K562 (cell line): Measurements from ENCODE around the gene CCDC184. TPM values are rescaled to one million over a fixed set of nuclear protein-coding genes. Genes with fewer than 3 reads are reported as not detected.

Experiments
- E2F6 ChIP-seq, 2 experiments: IDR thresholded peaks; 2 replicates each; pipeline ENCODE4 v1.6.1; 2011; ENCODE audit warnings: borderline replicate concordance in 1 of 2, control low read depth in 1 of 2, low read depth in 1 of 2, low read length in 1 of 2, mild to moderate bottlenecking in 1 of 2, mixed read lengths in 1 of 2, moderate library complexity in 1 of 2; ENCODE audit not compliant: insufficient read depth in 1 of 2, insufficient read length in 1 of 2, poor library complexity in 1 of 2, severe bottlenecking in 1 of 2; ENCODE audit errors: extremely low read depth in 1 of 2
- HDAC6 ChIP-seq: IDR thresholded peaks from 2 replicates; pipeline ENCODE4 v1.6.1; 2012; ENCODE audit warnings: low read depth, mild to moderate bottlenecking, control low read depth, inconsistent platforms, low read length, moderate library complexity
- KAT8 ChIP-seq: fragments of 450-650 bp; IDR thresholded peaks from 2 replicates; pipeline ENCODE4 v1.6.1; 2016; ENCODE audit warnings: low read depth, mild to moderate bottlenecking
- KDM4B ChIP-seq, 2 experiments: fragments of 450-650 bp in 1 of 2; sonication (generic) in 1 of 2; IDR thresholded peaks; 2 replicates each; pipeline ENCODE4 v1.6.1; 2016 to 2017; ENCODE audit warnings: borderline replicate concordance in 2 of 2, antibody characterized with exemption in 1 of 2, low read depth in 1 of 2, mild to moderate bottlenecking in 1 of 2
- NBN ChIP-seq: fragments of 450-650 bp; IDR thresholded peaks from 2 replicates; pipeline ENCODE4 v1.6.1; 2016; ENCODE audit warnings: low read depth, mild to moderate bottlenecking
- NFE2L1 ChIP-seq: fragments of 450-650 bp; IDR thresholded peaks from 2 replicates; pipeline ENCODE4 v1.6.1; 2016; ENCODE audit warnings: missing genetic modification characterization, low read depth, mild to moderate bottlenecking, missing compliant biosample characterization, moderate library complexity, borderline replicate concordance
- NR3C1 ChIP-seq: sonication (generic); formaldehyde crosslinking; IDR thresholded peaks from 2 replicates; pipeline ENCODE4 v1.8.1; 2022; ENCODE audit warnings: missing genetic modification reagents
- PRDM10 ChIP-seq: fragments of 450-650 bp; IDR thresholded peaks from 2 replicates; pipeline ENCODE4 v1.6.1; 2018; ENCODE audit not compliant: partially characterized antibody
- SAFB2 ChIP-seq: fragments of 200-400 bp; formaldehyde crosslinking; IDR thresholded peaks from 2 replicates; pipeline ENCODE4 v1.6.1; 2018; ENCODE audit warnings: borderline replicate concordance, low read length, low read depth, moderate library complexity; ENCODE audit not compliant: severe bottlenecking
- SRSF1 ChIP-seq: fragments of 200-400 bp; formaldehyde crosslinking; IDR thresholded peaks from 2 replicates; pipeline ENCODE4 v1.6.1; 2017; ENCODE audit warnings: mild to moderate bottlenecking, low read depth, low read length, moderate library complexity
- SRSF3 ChIP-seq: fragments of 200-400 bp; formaldehyde crosslinking; IDR thresholded peaks from 2 replicates; pipeline ENCODE4 v1.6.1; 2016; ENCODE audit warnings: mild to moderate bottlenecking, low read length, moderate library complexity; ENCODE audit not compliant: insufficient read depth
- STAT5B ChIP-seq: fragments of 250-450 bp; sonication (Bioruptor Pico); IDR thresholded peaks from 2 replicates; pipeline ENCODE4 v1.8.0; 2021; ENCODE audit warnings: mild to moderate bottlenecking, inconsistent platforms
- ZNF395 ChIP-seq: fragments of 200-800 bp; sonication (Bioruptor generic); IDR thresholded peaks from 2 replicates; pipeline ENCODE4 v1.6.1; 2017; ENCODE audit warnings: missing genetic modification characterization, missing compliant biosample characterization
- ZNF589 ChIP-seq: fragments of 200-800 bp; sonication (Bioruptor generic); IDR thresholded peaks from 2 replicates; pipeline ENCODE4 v1.6.1; 2016; ENCODE audit warnings: low read depth, missing genetic modification characterization, missing compliant biosample characterization
- polyA plus RNA-seq, 8 experiments: library from polyadenylated mRNA; depleted of rRNA in 4 of 8; stranded (reverse) in 5 of 8; unstranded in 3 of 8; fragments of >200 nt; fragmentation: Nextera tagmentation in 2 of 8; fragmentation: Illumina TruSeq in 1 of 8; extraction: Ambion mirVana in 2 of 8; extraction: Trizol in 1 of 8; gene quantifications; 2 replicates each; pipeline versions ENCODE4 v1.2.1 to v1.2.3, GENCODE V29; 2011 to 2014; ENCODE audit warnings: inconsistent platforms in 1 of 8, missing spikeins in 1 of 8
- total RNA-seq, 7 experiments: library from RNA; depleted of rRNA in 6 of 7; stranded (reverse); fragments of >200 nt in 6 of 7; fragmentation: Illumina TruSeq in 2 of 7; extraction: Trizol in 2 of 7; gene quantifications; 2 replicates each; pipeline versions ENCODE4 v1.2.1 to v1.2.3, GENCODE V29; 2011 to 2021; ENCODE audit warnings: low replicate concordance in 1 of 7
- TF ChIP-seq, protein P1 (sequence below), 2 experiments: fragments of 450-650 bp; IDR thresholded peaks; 2 replicates each; pipeline ENCODE4 v1.6.1; 2018; ENCODE audit warnings: mild to moderate bottlenecking in 2 of 2, low read depth in 1 of 2; ENCODE audit not compliant: partially characterized antibody in 2 of 2

Gene CCDC184
- total and polyA plus RNA-seq, 9 of the 15 experiments (the other 6 are each of a cell fraction or from before 2014, with no cell fraction given), result 0.09 TPM; not detected in 8

DNA sequence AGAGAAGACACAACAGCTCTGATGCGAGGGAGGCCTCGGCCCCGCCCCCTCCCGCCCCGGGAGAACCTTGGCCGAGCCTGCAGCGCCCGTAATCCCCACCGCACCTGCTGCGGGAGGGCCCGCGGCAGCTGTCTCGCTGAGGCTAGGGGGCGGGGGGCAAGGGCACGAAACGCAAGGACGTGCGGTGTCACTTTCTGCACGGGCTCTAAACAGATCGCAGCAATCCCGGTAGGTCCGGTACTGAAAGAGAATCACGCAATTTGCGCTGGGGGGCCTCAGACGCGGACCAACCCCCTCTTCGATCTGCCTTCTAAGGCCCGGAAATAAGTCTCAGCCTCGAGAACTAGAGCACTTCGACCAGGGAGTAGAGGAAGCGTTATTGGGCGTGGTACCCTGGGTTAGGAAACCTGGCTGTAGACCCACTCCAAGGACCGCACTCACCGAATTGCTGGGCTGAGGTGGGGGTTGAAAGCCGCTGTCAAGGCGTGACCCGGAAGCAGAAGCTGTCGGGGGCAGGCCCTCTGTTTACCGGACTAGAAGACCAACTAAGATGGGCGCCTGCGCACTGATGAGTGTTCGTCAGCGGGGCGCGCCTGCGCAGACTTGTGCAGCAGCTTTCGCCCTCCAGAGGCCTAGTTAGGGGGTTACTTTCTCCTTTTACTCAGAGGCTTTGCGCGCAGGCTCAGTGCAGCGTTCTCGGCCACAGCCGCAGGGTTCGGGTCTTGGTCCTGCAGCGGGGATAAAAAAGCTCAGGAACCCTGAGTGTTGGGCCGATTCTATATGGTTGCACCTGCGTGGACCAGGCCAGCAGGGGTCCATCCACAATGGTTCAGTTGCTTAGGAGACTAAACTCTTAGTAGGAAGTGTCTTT is 26.2 kb upstream of the CCDC184 start, which contains the start of gene ASB8 (continued):
- TF ChIP-seq ZNF395 (CRISPR knock-in tag) (no peak; the same call in 1 of the 2 replicates), SRSF3 (no peak), E2F6 (IDR thresholded peaks at IDR 0.05; ENCODE audit: borderline replicate concordance in 1 of 2, extremely low read depth in 1 of 2, insufficient read depth in 1 of 2, insufficient read length in 1 of 2, low read depth in 1 of 2, low read length in 1 of 2, poor library complexity in 1 of 2, severe bottlenecking in 1 of 2) (no peak), SRSF1 (no peak), KAT8 (no peak), NR3C1 (CRISPR knock-in tag) (no peak), PRDM10 (peak; percentile 51), SAFB2 (no peak), KDM4B (IDR thresholded peaks at IDR 0.05; ENCODE audit: borderline replicate concordance in 2 of 2, low read depth in 1 of 2) (no peak), NFE2L1 (tag) (no peak), STAT5B (no peak), ZNF589 (CRISPR knock-in tag) (no peak), NBN (peak; percentile 40; the same call in 1 of the 2 replicates), HDAC6 (no peak)
- TF ChIP-seq, protein P1, sequence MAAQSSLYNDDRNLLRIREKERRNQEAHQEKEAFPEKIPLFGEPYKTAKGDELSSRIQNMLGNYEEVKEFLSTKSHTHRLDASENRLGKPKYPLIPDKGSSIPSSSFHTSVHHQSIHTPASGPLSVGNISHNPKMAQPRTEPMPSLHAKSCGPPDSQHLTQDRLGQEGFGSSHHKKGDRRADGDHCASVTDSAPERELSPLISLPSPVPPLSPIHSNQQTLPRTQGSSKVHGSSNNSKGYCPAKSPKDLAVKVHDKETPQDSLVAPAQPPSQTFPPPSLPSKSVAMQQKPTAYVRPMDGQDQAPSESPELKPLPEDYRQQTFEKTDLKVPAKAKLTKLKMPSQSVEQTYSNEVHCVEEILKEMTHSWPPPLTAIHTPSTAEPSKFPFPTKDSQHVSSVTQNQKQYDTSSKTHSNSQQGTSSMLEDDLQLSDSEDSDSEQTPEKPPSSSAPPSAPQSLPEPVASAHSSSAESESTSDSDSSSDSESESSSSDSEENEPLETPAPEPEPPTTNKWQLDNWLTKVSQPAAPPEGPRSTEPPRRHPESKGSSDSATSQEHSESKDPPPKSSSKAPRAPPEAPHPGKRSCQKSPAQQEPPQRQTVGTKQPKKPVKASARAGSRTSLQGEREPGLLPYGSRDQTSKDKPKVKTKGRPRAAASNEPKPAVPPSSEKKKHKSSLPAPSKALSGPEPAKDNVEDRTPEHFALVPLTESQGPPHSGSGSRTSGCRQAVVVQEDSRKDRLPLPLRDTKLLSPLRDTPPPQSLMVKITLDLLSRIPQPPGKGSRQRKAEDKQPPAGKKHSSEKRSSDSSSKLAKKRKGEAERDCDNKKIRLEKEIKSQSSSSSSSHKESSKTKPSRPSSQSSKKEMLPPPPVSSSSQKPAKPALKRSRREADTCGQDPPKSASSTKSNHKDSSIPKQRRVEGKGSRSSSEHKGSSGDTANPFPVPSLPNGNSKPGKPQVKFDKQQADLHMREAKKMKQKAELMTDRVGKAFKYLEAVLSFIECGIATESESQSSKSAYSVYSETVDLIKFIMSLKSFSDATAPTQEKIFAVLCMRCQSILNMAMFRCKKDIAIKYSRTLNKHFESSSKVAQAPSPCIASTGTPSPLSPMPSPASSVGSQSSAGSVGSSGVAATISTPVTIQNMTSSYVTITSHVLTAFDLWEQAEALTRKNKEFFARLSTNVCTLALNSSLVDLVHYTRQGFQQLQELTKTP (IDR thresholded peaks at IDR 0.05; ENCODE audit: low read depth in 1 of 2, partially characterized antibody in 2 of 2), result peak in 1 of 2 experiments; percentile 13
